Measurements from ENCODE around the gene UTP3. TPM values are rescaled to one million over a fixed set of nuclear protein-coding genes. Genes with fewer than 3 reads are reported as not detected.
"Not testable (repeated sequence)": the region's sequence is repeated elsewhere in the genome, so short reads cannot be mapped to it uniquely, and the experiment has no call there.

UTP3 gene
- total RNA-seq, 2 donors from 2014 or later: 24.3 to 26.0 TPM

GRCh38 chr4:70712604-70713452, 24.5 kb downstream of the UTP3 start:
- Mint-ChIP-seq H3K9me3 (no peaks in the 10 kb centered on the region), H3K4me3 (peak overlapping the region in 1 of 2 donors; percentile 69), H3K27ac (no peak overlapping the region), H3K27me3 (ENCODE audit: low read depth) (no peaks in the 10 kb centered on the region), H3K4me1 (ENCODE audit: low read depth) (peaks cover 49% of the 10 kb centered on the region), H3K36me3 (ENCODE audit: insufficient read depth in 2 of 2) (no peaks in the 10 kb centered on the region)
- no peak for ATAC-seq (replicated peaks in 1 of 2)
- DNase-seq: no peak

DNA sequence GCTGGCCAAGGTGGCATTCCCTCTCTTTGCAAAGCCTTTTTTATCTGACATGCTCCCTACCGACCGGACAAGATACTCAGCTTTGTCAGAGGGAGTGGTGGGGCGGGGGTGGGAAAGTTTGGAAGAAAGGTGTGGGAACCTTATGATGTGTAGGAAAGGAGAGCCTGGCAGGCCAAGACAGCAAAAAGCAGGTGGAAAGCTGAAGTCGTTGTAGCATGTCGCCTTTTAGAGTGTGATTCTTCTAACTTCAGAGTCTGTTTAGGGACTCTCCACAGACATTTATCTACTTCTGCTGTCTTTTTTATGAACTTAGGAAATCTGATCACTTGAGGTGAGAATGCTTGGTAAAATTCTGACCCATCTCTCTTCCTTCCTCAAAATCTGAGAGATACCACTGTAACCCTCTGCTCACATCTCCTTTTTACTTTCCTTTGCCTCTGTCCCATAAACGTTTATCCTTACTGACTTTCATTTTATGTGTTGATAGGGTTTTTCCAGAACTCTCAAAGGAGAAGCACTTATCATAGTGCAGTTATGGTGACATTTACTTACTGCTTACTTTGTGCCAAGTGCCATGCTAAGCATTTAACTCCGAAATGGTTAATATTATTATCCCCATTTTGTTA, 25.2 kb downstream of the UTP3 start:
- Mint-ChIP-seq H3K9me3 (no peaks in the 10 kb centered on the region), H3K27me3 (ENCODE audit: low read depth) (no peaks in the 10 kb centered on the region), H3K4me3 (peak overlapping the region; percentile 16 to 69), H3K36me3 (ENCODE audit: insufficient read depth in 2 of 2) (no peaks in the 10 kb centered on the region), H3K27ac (peak overlapping the region; percentile 44), H3K4me1 (ENCODE audit: low read depth) (peaks cover 49% of the 10 kb centered on the region)
- peak; percentile 7 to 31 for ATAC-seq (replicated peaks in 1 of 2)
- no peak for DNase-seq

DNA sequence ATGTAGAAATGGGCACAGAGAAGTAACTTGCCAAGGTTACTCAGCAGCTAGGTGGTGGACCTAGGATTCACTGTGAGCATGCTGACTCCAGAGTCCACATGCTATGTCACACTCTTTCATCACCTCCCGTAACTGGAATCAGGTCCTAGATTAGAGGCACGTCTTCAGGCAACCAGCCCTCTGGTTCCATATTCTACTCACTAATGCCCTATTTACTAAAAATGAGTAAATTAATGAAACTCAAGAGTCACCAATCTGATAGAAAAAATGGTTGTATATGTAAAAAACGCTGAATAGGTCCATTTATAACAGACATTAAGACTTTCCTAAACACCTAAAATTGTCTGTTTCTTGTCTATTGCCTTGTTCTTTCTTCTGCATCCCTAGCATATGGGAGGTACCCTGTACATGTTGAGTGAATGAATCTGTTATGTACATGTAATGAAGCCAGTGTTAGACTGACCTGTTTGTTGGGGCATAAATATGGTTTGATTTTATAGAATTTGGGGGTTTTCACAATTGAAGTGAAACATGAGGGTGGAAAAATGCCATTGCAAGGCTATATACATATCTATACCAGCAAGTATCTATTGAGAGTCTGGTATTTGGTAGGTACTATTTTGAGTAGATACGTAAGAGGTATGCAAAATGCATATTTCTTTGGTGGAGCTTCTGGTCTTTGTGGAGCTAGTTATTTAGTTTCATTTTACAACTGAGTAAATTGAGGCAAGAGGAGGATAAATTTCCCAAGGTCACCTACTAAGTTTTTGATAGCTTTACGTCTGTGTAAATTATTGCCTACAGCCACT, 26.0 kb downstream of the UTP3 start:
- Mint-ChIP-seq H3K27me3 (ENCODE audit: low read depth) (no peaks in the 10 kb centered on the region), H3K4me3 (peak overlapping the region; percentile 16 to 69), H3K36me3 (ENCODE audit: insufficient read depth in 2 of 2) (no peaks in the 10 kb centered on the region), H3K4me1 (ENCODE audit: low read depth) (peaks cover 48% of the 10 kb centered on the region), H3K27ac (peak overlapping the region; percentile 82), H3K9me3 (no peaks in the 10 kb centered on the region)
- no peak for DNase-seq
- peak; percentile 36 to 41 for ATAC-seq (replicated peaks in 1 of 2)

GRCh38 chr4:70715097-70715496, 26.8 kb downstream of the UTP3 start:
- H3K4me1 Mint-ChIP-seq (ENCODE audit: low read depth): peaks cover 40% of the 10 kb centered on the region

DNA sequence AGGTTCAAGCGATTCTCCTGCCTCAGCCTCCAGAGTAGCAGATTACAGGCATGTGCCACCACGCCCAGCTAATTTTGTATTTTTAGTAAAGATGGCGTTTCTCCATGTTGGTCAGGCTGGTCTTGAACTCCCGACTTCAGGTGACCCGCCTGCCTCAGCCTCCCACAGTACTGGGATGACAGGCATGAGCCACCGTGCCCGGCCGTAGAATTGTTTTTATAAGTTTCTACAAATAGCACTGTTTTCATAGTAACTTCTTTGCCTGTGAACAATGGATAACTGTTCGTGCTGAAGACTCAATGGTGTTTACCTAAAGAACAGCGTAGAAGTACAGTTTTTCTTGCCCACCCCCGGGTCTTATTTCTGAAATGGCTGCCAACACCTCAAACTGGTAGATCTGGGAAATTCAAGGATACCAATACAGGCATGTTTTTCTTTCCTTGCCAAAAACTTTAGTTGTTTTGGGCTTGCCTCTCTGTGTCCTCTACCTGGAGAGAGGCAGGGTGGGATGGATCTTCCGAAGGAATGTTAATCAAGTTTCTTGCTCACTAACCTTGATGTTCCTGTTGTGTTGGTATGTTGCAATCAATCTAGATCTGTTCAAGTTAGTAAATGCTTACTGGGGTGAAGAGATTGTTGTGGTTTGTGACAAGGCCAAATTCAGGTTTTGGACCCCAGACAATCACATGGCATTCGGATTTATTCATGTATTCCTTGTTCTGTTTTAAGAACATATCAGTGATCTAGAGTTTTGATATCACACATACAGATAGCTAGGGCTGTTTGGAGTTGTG, 30.7 kb downstream of the UTP3 start:
- H3K27me3 Mint-ChIP-seq (ENCODE audit: low read depth): no peaks in the 10 kb centered on the region
- ATAC-seq (replicated peaks in 1 of 2) (no peak), DNase-seq (no peak)
- no peak overlapping the region for H3K27ac Mint-ChIP-seq
- H3K9me3 Mint-ChIP-seq: no peaks in the 10 kb centered on the region
- H3K36me3 Mint-ChIP-seq (ENCODE audit: insufficient read depth in 2 of 2): no peaks in the 10 kb centered on the region
- no peak overlapping the region for H3K4me3 Mint-ChIP-seq
- peaks cover 35% of the 10 kb centered on the region for H3K4me1 Mint-ChIP-seq (ENCODE audit: low read depth)

More at GRCh38 chr4:70715097-70715496, 26.8 kb downstream of the UTP3 start:
- Mint-ChIP-seq H3K9me3 (no peaks in the 10 kb centered on the region), H3K36me3 (ENCODE audit: insufficient read depth in 2 of 2) (no peaks in the 10 kb centered on the region), H3K27ac (peak overlapping the region; percentile 82), H3K4me3 (peak overlapping the region in 1 of 2 donors; percentile 69), H3K27me3 (ENCODE audit: low read depth) (no peaks in the 10 kb centered on the region)
- ATAC-seq (replicated peaks in 1 of 2) (peak in 1 of 2 donors; percentile 35), DNase-seq (peak in 1 of 2 donors; percentile 11)

DNA sequence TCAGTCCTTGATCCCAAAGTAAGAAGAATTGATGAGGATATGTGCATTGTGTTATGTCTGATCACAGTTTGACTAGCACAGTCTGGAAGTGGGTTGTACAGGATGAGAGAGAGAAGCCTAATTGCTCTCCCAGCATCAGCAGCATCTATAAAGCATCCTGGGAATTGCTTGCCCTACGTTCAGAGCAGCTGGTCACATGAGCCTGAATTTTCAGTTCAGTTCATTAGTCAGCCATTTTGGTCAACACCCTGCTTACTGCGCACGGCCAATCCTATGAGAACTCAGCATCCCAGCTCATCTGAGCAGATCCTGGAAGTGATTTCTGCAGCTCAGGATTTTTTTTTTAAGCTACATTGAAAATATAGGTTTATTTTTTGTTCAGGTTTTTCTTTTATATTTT, 33.4 kb downstream of the UTP3 start, which contains the start of gene RUFY3:
TSS of gene RUFY3 (plus strand) at position 218 of the 400 bp plus-strand sequence. CDS start 610 bp downstream, outside the sequence.
- ATAC-seq (replicated peaks in 1 of 2) (no peak), DNase-seq (no peak)
- H3K27ac Mint-ChIP-seq: peak within 1 kb of the TSS; percentile 63
- no peaks in the 10 kb centered on the region for H3K9me3 Mint-ChIP-seq
- peak within 1 kb of the TSS; percentile 45 to 52 for H3K4me3 Mint-ChIP-seq
- no peaks in the 10 kb centered on the region for H3K36me3 Mint-ChIP-seq (ENCODE audit: insufficient read depth in 2 of 2)
- no peaks in the 10 kb centered on the region for H3K27me3 Mint-ChIP-seq (ENCODE audit: low read depth)
- H3K4me1 Mint-ChIP-seq (ENCODE audit: low read depth): peaks cover 20% of the 10 kb centered on the region

DNA sequence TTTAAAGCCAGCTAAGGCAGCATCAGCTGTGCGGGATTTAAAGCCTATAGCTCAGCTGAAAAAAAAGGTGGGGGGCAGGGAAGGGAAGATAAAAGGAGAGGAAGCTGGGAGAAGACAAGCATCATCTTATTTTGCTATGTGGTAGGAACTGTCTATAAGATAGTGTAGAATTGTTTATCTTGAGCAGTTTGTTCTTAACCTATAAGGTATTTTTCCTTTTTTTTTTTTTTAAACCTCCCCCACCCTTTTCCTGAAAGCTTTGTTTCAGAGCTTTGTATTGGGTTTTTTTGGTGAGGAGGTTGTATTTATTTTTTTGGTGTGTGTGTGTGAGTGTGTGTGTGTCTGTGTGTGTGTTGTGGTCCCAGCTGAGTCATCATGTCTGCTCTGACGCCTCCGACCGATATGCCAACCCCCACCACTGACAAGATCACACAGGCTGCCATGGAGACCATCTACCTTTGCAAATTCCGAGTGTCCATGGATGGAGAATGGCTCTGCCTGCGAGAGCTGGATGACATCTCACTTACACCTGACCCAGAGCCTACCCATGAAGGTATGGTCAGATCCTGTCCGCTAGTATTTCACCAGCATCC, 34.0 kb downstream of the UTP3 start:
- no peaks in the 10 kb centered on the region for H3K9me3 Mint-ChIP-seq
- peak; percentile 87 to 95 for ATAC-seq (replicated peaks in 1 of 2)
- H3K36me3 Mint-ChIP-seq (ENCODE audit: insufficient read depth in 2 of 2): no peaks in the 10 kb centered on the region
- peaks cover 20% of the 10 kb centered on the region for H3K4me1 Mint-ChIP-seq (ENCODE audit: low read depth)
- no peaks in the 10 kb centered on the region for H3K27me3 Mint-ChIP-seq (ENCODE audit: low read depth)
- peak; percentile 51 to 52 for DNase-seq
- peak overlapping the region; percentile 45 to 52 for H3K4me3 Mint-ChIP-seq
- H3K27ac Mint-ChIP-seq: peak overlapping the region; percentile 1

DNA sequence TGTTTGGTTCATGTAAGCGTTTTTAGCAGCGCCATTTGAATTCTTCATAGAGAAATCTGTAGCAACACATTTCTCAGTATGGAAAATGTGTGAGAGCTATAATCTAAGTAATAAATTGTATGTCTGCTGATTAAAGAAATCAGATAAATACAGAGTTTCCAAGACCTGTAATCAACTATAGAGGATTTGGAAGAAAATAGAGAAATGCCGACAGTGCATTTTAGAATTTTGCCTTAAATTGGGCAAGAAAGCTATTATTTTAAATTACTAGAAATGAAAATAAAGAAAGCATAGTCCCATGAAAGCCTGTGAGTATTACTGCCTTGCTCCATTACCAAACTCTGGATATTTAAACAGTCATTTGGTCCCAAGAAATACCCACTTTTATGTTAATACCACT, 36.1 kb downstream of the UTP3 start:
- Mint-ChIP-seq H3K27ac (no peak overlapping the region), H3K4me1 (ENCODE audit: low read depth) (peaks cover 20% of the 10 kb centered on the region), H3K9me3 (no peaks in the 10 kb centered on the region), H3K36me3 (ENCODE audit: insufficient read depth in 2 of 2) (no peaks in the 10 kb centered on the region), H3K4me3 (no peak overlapping the region), H3K27me3 (ENCODE audit: low read depth) (no peaks in the 10 kb centered on the region)
- ATAC-seq (replicated peaks in 1 of 2) (no peak), DNase-seq (no peak)

GRCh38 chr4:70725633-70726032, 37.3 kb downstream of the UTP3 start:
- no peak overlapping the region for H3K27ac Mint-ChIP-seq
- H3K27me3 Mint-ChIP-seq (ENCODE audit: low read depth): no peaks in the 10 kb centered on the region
- H3K4me1 Mint-ChIP-seq (ENCODE audit: low read depth): peaks cover 20% of the 10 kb centered on the region
- no peak overlapping the region for H3K4me3 Mint-ChIP-seq
- H3K9me3 Mint-ChIP-seq: no peaks in the 10 kb centered on the region
- no peaks in the 10 kb centered on the region for H3K36me3 Mint-ChIP-seq (ENCODE audit: insufficient read depth in 2 of 2)
- ATAC-seq (replicated peaks in 1 of 2): no peak
- no peak for DNase-seq

DNA sequence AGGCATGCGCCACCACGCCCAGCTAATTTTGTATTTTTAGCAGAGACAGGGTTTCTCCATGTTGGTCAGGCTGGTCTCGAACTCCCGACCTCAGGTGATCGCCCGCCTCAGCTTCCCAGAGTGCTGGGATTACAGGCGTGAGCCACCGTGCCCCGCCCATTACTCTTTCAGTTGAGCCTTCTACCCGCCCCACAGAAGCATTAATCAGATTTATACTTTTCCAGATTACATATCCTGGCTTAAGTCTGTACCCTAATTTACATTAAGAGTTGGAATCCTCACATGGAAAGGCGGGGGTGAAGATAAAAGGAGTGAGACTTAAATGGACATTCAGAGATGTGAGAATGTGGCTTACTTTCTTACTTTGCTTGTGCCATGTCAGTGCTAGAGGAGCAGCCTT, 38.2 kb downstream of the UTP3 start:
- ATAC-seq (replicated peaks in 1 of 2): not testable (repeated sequence)

GRCh38 chr4:70728091-70728490, 39.8 kb downstream of the UTP3 start:
- Mint-ChIP-seq H3K27ac (no peak overlapping the region), H3K4me1 (ENCODE audit: low read depth) (peaks cover 14% of the 10 kb centered on the region), H3K9me3 (no peaks in the 10 kb centered on the region), H3K36me3 (ENCODE audit: insufficient read depth in 2 of 2) (no peaks in the 10 kb centered on the region), H3K4me3 (no peak overlapping the region), H3K27me3 (ENCODE audit: low read depth) (no peaks in the 10 kb centered on the region)
- ATAC-seq (replicated peaks in 1 of 2): no peak
- DNase-seq: no peak

More for the DNA sequence above, 38.2 kb downstream of the UTP3 start:
- not testable (repeated sequence) for DNase-seq; H3K36me3 Mint-ChIP-seq (ENCODE audit: insufficient read depth in 2 of 2); H3K27ac Mint-ChIP-seq; H3K27me3 Mint-ChIP-seq (ENCODE audit: low read depth); H3K4me3 Mint-ChIP-seq; H3K9me3 Mint-ChIP-seq
- peaks cover 20% of the 10 kb centered on the region for H3K4me1 Mint-ChIP-seq (ENCODE audit: low read depth)

GRCh38 chr4:70732878-70733277, 44.5 kb downstream of the UTP3 start:
- not testable (repeated sequence) for ATAC-seq (replicated peaks in 1 of 2); DNase-seq; H3K9me3 Mint-ChIP-seq; H3K36me3 Mint-ChIP-seq (ENCODE audit: insufficient read depth in 2 of 2); H3K27me3 Mint-ChIP-seq (ENCODE audit: low read depth); H3K27ac Mint-ChIP-seq
- Mint-ChIP-seq H3K4me3 (peak overlapping the region in 1 of 2 donors; percentile 61), H3K4me1 (ENCODE audit: low read depth) (peaks cover 49% of the 10 kb centered on the region)

All from activated T-cell treated with anti-CD3 and anti-CD28 coated beads, Interleukin-2, amount 50 U/mL, for 72 hours (primary cell).